GM18502 (cell line): Measurements from ENCODE around the gene CEACAM19.
"Not testable (repeated sequence)": the region's sequence is repeated elsewhere in the genome, so short reads cannot be mapped to it uniquely, and the experiment has no call there.

Source experiments
- ATAC-seq: cut with Tn5 transposase; IDR thresholded peaks from one replicate; pipeline ENCODE4 v1.9.1; 2021; ENCODE audit warnings: mild to moderate bottlenecking; ENCODE audit not compliant: unreplicated experiment, poor library complexity

CEACAM19 gene

GRCh38 chr19:44718441-44719261 lies 47.4 kb downstream of the CEACAM19 start:
- ATAC-seq = no peak

GRCh38 chr19:44719262-44719701 lies 48.0 kb downstream of the CEACAM19 start:
- ATAC-seq = no peak

DNA sequence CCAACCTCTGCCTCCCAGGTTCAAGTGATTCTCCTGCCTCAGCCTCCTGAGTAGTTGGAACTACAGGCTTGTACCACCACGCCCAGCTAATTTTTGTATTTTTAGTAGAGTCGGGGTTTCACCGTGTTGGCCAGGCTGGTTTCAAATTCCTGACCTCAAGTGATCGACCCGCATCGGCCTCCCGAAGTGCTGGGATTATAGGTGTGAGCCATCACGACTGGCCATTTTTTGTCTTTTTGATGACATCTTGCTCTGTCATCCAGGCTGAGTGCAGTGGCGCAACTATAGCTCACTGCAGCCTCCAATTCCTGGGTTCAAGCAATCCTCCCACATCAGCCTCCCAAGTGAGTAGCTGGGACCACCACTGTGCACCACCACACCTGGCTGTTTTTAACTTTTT lies 49.1 kb downstream of the CEACAM19 start:
- ATAC-seq = not testable (repeated sequence)

- no peak for ATAC-seq
Observed at GRCh38 chr19:44720945-44721344, 49.7 kb downstream of the CEACAM19 start.

- ATAC-seq = not testable (repeated sequence)
Observed at GRCh38 chr19:44721369-44721768, 50.1 kb downstream of the CEACAM19 start.

DNA sequence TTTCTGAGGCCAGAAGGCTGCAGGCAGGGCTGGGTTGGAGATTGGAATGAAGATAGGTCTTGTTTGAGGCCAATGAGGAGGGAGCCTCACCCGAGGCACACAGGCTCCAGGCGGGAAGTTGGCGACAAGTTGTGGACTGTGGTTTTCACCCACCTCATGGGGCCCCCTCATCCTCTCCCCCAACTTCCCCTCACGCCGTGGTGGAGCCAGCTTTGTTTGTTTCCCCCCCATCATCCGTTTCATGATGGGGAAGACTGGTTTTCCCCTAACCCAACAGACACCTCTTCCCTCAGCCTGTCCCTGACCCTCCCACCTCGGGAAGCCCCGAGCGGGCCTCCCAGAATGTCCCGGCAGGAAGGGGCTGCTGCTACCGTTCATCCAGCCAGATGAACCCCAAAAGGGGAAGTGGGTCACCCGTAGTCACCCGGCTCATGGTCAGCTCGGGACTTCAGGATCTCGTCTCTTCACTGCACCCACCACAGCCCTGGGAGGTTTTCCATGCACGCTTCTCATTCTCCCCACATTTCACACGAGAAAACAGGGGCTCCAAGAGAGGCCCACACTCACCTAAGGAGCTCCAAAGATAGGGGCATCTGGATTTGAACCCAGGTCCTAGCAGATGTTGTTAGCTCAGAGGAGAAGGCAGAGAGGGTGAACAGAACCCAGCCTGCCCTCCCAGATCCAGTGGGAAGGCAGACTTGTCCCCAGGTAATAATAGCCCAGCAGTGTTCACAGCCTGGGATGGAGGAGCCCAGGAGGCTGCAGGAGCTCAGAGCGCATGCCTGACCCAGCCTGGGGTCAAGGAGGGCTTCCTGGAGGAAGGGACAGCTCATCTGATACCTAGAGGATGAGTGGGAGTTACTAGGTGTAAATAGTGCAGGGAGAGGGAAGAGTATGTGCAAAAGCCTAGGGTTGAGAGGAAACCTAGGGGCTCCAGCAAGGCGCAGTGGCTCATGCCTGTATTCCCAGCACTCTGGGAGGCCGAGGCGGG lies 51.1 kb downstream of the CEACAM19 start:
- ATAC-seq = no peak

DNA sequence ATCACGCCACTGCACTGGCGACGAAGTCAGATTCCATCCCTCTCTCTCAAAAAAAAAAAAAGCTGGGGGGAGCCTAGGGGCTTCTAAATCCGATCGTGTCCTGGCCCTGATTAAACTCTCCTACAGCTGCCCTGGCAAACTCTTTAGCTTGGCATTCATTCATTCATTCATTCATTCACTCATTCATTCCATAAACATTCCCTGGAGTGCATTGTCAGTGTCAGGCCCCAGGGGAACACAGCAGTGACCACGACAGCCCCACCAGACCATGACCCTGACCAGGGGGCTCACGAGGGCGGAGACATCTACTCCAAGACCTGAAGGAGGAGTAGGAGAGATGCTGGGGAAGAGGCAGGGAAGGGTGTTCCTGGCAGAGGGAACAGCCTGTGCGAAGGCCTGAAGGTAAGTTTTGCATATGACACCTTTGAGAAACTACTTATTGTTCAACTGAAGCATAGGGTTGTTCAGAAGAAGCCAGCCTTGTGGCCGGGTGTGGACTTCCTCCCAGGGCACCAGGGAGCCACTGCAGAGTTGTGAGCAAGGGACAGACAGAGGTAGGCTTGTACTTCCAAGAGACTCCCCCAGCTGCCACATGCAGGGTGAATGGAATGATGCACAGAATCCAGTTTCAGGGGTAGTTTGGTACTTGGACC lies 52.1 kb downstream of the CEACAM19 start:
- ATAC-seq = peak; percentile 30

DNA sequence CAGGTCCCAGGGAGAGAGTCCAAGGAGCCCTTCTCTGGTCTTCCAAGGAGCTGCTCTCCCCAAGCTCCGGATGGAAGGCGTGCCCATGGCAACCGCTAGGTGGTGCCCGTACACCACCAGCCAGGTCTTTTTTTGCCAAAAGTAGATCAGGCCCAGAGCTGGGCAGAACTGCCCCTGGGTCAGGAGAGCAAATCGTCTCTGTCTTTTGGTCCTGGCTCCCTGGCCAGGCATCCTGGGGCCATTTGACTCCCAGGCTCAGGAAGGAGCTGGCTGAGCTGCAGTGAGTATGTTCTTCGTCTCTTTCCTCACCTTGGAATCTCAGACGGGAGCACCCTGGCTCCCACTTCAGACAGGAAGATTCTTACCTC lies 52.7 kb downstream of the CEACAM19 start:
- peak; percentile 74 for ATAC-seq

DNA sequence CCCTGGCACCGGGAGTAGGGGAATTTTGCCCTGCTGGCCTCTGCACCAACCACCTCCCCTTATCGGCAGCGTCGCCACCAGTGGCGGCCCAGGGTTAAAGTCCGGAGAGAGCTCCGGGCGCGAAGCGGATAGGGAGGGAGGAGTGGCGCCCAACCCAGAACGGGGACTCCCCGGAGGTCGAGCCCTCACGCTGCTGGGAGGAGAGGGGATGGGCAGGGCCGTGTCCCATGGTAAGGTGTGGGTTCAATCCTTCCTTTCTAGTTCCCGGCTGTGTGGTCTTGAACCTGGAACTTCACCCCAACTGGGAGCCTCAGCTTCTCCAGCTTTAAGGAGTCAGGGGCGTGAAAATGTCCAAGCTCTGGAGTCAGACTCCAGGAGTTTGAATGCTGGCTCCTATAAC lies 54.0 kb downstream of the CEACAM19 start:
- no peak for ATAC-seq

GRCh38 chr19:44725684-44726083 lies 54.4 kb downstream of the CEACAM19 start:
- ATAC-seq = no peak

DNA sequence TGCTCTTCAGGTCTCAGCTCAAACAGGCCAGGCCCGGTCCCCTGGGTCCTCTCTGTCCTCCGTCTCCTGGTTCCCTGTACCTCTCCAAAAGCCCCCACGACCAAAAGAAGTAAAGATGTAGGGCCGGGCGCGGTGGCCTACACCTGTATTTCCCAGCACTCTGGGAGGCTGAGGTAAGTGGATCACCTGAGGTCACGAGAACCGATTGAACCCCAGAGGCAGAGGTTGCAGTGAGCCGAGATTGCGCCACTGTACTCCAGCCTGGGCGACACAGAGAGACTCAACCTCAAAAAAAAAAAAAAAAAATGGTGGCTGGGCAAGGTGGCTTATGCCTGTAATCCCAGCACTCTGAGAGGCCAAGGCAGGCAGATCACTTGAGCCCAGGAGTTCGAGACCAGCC lies 55.2 kb downstream of the CEACAM19 start:
- ATAC-seq = no peak

DNA sequence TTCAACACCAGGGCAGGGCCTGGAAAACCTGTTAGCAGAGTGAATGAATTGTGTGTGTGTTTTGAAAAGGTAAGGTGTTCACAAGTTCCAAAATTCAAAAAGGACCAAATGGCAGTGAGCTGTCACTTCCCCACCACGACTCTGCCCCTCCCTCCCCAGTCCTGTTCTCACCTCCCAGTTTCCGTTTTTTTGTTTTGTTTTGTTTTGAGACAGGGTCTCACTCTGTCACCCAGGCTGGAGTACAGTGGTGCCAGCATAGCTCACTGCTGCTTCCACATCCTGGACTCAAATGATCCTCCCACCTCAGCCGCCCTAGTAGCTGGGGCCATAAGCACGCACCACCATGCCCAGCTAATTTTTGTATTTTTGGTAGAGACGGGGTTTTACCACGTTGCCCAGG lies 56.9 kb downstream of the CEACAM19 start:
- no peak for ATAC-seq

- ATAC-seq = no peak
Observed at GRCh38 chr19:44729516-44730033, 58.3 kb downstream of the CEACAM19 start.

DNA sequence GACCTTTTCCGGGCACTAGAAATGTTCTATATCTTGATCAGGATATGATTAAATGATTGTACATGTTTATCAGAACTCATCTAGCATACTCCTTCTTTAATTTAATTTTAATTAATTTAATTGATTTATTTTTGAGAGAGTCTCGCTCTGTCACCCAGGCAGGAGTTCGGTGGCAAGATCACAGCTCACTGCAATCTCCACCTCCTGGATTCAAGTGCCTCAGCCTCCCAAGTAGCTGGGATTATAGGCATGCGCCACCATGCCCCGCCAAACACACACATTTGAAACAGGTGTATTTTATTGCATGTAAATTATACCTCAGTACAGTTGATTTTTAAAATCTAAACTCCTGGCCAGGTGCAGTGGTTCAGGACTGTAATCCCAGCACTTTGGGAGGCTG lies 59.8 kb downstream of the CEACAM19 start:
- no peak for ATAC-seq

- ATAC-seq = no peak
Observed at GRCh38 chr19:44731622-44732021, 60.3 kb downstream of the CEACAM19 start.

DNA sequence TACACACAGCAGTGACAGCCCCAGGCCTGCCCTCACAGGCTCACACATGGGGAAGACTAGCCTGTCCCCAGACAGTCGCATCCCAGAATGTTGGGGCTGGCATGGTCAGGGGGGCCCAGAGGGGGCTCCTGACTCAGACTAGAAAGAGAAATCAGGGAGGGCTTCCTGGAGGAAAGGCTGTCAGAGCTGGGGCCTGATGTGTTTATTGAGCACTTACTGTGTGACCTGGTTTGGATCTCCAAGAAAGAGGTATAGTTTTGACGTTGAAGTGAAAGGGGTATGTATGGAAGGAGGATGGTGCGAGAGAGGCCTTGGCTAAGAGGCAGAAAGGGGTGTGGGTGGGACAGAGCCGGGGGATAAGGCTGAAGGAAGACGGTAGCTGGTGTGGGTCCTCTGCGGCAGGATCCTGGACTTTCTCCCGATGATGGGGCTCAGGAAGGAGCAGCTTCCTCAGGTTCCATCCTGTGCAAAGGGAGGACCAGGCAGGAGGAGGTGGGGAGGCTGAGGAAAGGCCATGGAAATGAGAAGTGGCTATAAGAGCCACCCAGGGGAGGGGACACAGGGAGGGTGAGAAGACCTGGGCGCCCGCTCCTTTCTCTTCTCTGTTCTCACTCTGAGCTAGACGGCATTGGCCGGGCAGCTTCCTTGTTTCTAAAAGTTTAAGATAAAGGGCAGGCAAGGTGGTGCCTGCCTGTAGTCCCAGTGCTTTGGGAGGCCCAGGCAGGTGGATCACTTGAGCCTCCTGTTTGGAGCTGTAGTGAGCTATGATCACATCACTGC lies 61.1 kb downstream of the CEACAM19 start:
- ATAC-seq = no peak
